Stimulated activated CD4-positive, alpha-beta T cell treated with anti-CD3 and anti-CD28 coated beads, TNF-alpha, amount 100 ng/mL, for 1 hour (primary cell): ENCODE data around the gene LSM4.

ENCODE experiments used
- DNase-seq, 3 donors: peaks; one replicate each; pipeline ENCODE4 v3.0.0-alpha.2; 2020; ENCODE audit warnings: low read depth in 3 of 3, low spot score in 1 of 3

LSM4 gene

DNA sequence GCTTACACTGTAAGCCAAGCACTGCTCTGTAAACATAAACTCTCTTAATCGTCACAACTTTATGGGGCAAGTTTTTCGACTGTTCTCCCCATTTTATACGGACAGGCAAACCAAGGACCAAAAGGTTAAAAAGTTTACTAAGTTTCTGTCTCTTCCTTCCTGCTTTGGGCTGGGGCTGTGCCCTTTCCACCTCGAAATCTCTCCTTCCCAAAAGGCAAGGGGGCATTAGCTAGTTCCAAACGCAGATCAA is 43.7 kb downstream of the LSM4 start:
- DNase-seq: no peak

DNA sequence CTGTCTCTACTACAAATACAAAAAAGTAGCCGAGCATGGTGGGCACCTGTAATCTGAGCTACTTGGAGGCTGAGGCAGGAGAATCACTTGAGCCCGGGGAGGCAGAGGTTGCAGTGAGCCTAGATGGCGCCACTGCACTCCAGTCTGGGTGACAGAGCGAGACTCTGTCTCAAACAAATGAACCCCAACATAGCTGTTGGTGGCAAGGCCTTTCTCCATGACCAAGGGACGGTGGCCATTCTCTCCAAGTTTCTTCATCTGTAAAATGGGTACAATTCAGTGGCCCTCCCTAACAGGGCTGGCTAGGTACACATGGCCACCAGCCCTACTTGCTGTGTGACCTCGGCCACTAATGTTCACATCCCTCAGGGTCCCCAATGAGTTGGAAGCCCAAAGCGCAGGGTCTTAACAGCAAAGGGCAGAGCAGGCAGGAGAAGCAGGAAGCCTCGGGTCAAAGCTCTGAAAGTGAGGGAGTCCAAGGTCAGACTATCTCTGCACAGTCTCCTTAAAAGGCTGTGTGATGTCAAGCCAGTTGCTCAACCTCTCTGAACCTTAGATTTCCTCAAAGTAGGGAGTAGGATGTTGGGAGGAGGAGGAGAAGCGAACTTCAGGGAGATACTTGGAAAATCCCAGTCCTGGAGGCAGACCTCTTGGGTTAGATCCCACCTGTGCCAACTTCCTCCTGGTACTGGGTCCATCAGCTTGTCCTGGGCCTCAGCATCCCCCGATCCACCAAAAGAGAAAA is 44.2 kb downstream of the LSM4 start:
- DNase-seq: peak in 1 of 3 donors; percentile 35

DNA sequence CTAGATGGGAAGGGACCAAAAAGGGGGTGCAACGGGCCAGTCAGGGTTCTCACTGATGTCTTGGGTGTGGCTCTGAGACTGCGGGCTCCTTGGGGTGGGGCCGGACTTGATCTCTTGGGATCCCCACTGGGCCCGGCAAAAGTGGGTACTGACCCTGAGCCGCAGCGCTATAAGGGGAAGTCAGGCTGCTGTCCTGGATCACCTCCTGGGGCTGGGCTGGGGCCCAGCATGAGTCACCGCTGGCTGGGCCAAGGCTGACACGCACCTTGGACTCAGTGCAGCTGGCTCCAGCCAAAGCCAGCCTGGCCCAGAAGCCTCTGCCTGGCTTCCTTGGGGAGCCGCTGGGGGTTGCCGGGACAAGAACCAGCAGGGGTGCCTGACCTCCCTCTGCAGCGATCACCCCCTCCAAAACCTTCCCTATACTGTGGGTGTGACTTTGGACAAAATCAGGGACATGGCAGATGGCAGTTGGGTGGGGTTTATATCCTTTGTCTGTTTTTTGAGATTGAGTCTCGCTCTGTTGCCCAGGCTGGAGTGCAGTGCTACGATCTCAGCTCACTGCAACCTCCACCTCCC is 48.0 kb downstream of the LSM4 start:
- no peak for DNase-seq

- no peak for DNase-seq
Observed at GRCh38 chr19:18274219-18274780, 48.6 kb downstream of the LSM4 start, which contains the start of gene IQCN. Gene IQCN (minus strand): TSS chr19:18274452. CDS start chr19:18269478, 4,974 bp downstream.

GRCh38 chr19:18273561-18274218 is 49.2 kb downstream of the LSM4 start:
- no peak for DNase-seq

GRCh38 chr19:18271433-18271841 is 51.4 kb downstream of the LSM4 start:
- no peak for DNase-seq

DNA sequence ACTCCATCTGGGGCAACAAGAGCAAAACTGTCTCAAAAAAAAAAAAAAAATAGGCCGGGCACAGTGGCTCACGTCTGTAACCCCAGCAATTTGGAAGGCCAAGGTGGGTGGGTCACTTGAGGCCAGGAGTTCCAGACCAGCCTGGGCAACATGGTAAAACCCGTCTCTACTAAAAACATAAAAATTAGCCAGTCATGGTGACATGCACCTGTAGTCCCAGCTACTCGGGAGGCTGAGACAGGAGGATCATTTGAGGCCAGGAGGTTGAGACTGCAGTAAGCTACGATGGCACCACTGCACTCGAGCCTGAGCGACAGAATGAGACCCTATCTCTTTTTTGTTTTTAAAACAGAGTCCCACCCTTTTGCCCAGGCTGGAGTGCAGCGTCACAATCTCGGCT is 52.5 kb downstream of the LSM4 start:
- DNase-seq: no peak

GRCh38 chr19:18269070-18269723 is 53.7 kb downstream of the LSM4 start:
- DNase-seq: no peak

DNA sequence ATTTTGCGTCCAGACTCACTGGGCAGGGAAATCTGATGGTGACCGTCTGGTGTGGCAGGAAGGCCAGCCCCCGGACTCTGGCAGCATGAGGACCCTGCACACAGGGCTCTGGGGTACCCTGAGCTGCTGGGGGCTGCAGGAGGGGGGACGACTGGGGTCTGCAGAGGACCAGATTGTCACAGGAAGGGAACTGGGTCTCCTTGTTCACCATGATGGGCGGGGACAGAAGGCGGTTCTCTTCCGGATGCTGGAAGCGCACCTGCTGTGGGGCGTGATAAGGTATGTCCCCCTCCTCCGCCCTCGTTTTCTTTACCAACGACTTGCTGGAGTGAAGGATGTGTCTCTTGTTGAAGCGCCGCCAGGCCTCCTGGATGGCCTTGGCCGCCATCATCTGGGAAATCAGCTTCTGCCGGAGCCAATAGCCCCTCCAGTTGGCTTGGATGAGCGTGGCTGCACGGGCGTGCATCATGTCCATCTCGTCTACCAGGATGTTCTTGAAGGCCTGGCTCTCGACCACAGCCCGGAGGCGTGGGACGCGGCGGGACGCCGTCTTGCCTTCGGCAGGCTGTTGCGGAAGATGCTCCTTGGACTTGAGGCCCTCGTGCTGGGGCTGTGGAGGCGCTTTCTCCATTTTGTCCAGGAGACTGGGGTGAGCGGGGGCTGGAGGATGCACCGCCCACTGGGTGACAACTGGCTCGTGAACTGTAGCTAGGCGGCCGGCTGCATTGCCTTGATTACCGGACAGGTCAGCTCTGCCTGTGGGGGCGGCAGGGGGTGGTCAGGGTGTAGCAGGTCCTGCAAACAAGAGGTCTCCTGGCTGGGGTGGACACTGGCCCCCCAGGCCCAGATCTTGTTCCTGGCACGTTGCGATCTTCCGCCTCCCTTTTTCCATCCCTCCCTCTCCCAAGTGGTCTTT is 55.8 kb downstream of the LSM4 start:
- DNase-seq: no peak

DNA sequence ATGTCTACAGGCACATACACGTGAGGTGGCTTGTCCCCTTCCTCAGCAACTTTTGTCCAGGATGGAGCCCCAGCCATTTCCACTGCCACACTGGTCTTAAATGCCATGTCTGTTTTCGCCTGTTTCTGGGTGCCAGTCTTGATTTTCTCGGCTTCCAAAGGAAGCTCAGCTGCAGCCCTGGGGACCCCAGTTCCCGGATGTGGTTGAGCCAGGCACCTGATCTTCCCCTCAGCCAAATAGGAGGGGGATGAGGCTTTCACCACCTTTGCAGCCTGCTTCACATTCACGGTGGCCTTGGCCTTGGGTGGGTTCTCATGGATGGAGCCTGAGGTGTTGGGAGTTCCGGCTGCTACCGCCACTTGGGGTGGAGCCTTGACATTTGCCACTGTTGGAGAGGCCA is 57.3 kb downstream of the LSM4 start:
- DNase-seq: no peak

DNA sequence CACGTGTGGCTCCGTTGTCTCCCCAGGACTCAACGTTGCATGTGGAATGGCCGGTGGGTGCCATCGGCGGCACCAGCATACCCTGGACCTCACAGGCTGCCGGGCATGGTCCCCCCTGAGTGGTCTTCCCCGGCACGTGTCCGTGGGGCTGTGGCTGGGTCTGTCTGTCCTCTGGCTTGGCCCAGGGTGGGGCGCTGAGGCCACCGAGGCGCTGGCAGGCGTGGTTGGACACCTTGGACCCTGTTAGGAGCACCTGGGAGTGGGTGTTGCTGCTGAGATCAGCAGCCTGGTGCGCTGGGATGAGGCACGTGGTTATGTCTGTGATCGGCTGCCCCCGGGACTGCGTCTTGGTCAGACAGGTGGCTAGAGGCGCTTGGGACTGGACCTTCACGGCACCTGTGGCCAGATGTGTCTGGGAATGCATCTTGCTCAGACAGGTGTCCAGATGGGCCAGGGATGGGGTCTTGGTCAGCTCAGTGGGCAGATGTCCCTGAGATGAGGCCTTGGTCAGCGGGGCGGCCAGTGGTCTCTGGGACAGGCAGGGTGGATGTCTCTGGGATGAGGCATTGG is 57.8 kb downstream of the LSM4 start:
- DNase-seq: no peak

DNA sequence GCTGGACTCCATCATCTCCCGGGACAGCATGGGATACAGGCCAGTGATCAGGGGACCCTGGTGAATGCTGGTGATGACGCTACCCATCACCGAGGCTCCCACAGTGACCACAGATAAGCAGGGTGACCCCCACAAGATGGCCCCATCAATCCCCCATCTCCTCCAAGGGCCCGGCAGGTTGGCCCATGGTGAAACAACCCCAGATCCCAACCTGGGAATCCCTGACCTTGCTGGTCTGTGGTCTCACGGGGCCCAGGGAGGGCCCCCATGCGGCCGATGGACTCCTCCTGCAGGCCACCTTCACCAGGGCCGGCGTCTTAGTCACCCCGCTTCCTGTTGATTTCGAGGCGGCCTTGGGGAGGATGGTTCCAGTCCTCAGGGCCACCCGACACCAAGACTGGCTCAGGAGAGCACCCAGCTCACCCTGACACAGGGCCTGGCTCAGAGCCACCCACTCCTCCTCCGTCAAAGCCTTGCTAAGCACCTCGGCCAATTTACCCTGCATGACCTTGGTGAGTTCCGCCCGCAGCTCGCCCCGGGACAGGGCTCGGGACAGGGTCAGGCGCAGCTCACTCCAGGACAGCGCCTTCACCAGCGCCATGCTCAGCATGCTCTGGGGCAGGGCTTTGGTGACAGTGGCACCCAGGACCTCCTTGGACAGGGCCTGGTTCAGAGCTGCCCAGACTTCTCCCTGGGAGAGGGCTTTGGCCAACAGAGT is 58.6 kb downstream of the LSM4 start:
- DNase-seq: no peak

DNA sequence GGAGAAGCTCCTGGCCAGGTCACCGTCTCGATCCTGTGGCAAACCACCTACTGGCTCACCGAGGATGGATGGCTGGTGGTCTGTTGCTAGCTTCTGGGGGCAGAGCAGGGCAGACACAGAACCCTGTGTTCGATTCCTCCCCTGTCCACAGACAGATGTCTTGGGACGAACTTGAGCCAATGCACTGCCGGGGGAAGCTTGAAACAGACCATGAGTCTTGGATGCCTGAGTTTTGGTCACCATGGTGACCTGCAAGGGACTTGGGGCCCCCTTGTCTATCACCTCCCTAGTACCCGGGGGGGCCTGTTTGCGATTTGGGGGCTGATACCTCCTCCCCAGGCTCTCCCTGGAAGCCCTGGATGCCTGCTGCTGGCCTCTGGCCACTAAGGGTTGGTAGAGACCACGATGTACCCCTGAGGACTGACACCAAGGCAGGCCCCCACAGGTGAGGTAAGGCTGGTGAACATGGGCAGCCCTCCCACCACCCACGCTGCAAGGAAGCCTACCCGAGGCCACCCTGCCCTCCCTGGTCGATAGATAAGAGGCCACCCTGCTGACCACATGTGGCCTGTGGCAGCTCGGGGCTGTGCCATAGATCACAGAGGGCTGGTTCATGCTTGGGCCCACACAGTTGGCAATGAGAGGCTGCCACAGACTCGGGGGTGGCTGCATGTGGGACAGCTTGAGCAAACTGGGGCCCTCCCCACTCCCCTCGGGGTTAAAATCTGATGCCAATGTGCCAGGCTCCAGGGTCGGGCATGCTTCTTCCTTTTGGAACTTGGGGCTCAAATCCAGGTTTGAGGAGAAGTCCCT is 59.3 kb downstream of the LSM4 start:
- no peak for DNase-seq

- DNase-seq: no peak
Observed at GRCh38 chr19:18262917-18263316, 60.0 kb downstream of the LSM4 start.

DNA sequence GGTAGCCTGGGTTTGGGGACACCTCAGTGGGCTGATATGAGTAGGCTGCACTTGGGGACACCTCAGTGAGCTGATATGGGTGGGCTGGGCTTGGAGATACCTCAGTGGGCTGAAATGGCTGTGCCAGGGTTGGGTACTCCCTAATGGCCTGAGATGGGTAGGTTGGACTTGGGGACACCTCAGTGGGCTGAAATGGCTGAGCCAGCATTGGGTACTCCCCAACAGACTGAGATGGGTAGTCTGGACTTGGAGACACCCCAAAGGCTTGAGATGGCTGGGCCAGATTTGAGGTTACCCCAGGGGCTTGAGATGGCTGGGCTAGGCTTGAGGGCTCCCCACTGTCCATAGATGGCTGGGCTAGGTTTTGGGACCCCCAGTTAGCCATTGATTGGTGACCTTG is 60.7 kb downstream of the LSM4 start:
- no peak for DNase-seq

- DNase-seq: no peak
Observed at GRCh38 chr19:18261474-18261873, 61.4 kb downstream of the LSM4 start.

DNA sequence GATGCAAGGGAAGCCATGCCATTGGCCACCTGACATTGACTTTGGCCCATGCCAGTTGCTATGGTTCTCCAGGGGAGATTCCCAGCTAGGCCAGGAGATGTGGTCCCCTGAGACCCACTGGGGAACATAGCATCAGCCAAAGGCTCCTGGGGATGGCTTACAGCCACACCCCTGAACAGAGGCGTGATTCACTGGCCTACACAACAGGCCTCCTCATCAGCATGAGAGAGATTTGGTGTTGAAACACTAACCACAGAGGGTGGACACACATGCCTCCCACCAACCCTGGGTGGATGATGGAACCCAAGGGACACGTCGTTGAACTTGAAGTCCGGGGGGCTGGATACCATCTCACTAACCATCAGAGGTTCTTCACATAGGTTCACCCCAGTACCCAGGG is 63.0 kb downstream of the LSM4 start:
- no peak for DNase-seq

DNA sequence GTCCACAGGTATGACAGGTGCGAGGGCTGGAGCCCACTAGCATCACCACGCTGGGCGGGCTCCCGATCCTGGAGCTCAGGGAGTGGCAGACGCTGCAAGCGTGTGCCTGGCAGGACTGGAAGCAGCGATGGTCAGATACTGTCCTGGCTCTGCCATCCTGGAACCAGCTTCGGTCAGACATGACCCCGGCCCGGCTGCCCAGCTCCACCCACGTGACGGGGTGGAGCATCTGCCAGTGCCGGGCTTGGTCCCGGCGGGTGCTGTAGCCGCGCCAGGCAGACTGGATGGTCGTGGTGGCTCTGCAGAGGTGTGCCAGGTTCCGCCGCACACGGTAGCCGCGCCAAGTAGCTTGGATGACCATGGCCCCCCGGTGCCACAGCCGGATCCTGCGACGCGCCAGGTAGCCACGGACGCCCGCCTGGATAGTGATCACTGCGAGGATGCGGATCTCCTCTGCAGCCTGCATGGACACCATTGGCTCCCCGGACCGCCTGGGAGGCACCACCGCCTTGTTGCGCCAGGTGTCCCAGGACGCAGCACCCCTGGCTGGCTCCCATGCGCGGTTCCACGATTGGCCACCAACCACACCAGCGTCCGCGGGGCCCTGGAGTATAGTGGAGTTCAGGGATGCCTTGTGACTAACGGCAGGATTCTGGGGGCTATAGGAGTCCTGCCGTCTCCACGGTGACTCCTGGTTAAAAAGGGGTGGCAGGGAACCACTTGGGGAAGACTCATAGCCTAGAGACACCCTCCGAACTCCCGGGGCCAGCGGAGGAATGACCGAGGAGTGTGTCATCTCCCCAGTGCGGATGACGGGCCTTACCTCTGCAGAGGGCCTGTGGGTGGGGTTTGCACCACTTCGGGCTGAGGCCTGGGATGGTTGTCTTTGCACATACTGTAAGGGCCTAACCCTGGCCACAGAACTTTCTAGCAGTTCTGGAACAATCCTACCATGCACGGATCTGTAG is 65.1 kb downstream of the LSM4 start:
- DNase-seq: no peak
